ENCODE data around the gene KIF3C. TPM values are rescaled to one million over a fixed set of nuclear protein-coding genes. Genes with fewer than 3 reads are reported as not detected.
"Not testable (repeated sequence)": the region's sequence is repeated elsewhere in the genome, so short reads cannot be mapped to it uniquely, and the experiment has no call there.

The KIF3C gene
- total and polyA plus RNA-seq, 2 experiments from 2014 or later = 5.4 to 5.6 TPM

DNA sequence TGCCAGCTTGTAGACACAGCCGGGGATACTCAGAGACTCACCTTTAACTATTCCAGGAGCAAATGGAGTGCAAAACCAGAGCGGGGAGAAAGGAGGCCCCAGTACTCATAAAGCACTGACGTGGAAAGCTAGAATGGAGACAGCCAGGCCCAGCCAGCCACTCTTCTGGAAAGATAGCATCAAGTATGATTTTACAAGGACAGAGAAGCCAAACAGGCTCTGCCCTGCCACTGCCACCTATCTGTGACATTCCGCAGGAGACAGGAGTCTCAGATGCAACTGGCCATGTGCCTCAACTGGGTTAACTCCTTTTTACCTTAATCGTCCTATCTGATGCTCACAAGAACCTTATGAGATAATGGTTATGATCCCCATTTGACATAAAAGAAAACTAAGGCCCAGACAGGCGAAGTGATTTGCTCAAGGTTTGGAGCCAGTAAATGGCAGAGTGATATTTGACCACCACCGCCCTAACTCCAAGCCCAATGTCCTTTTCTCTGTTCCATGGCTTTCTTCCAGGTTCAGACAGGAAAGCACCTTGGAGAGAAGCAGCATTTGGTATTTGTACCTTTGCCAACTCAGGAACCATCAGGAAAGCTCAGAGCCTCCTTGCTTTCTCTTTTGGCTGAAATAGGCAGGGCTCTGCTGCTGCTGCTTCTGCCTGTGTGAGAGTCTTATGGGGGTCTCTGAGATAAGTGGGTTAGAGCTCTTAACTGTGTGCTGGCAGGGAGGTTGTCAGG, 15.6 kb downstream of the KIF3C start:
- Histone ChIP-seq H3K27ac (no peak overlapping the region), H3K4me3 (no peak overlapping the region), H3K9me3 (ENCODE audit: low read depth) (no peaks in the 10 kb centered on the region), H3K36me3 (no peaks in the 10 kb centered on the region), H3K4me1 (ENCODE audit: low read depth) (no peaks in the 10 kb centered on the region), H3K27me3 (no peaks in the 10 kb centered on the region)
- DNase-seq (ENCODE audit: low read depth in 1 of 2, low spot score in 1 of 2) = peak in 1 of 2 donors; percentile 10
- TF ChIP-seq, protein P1, sequence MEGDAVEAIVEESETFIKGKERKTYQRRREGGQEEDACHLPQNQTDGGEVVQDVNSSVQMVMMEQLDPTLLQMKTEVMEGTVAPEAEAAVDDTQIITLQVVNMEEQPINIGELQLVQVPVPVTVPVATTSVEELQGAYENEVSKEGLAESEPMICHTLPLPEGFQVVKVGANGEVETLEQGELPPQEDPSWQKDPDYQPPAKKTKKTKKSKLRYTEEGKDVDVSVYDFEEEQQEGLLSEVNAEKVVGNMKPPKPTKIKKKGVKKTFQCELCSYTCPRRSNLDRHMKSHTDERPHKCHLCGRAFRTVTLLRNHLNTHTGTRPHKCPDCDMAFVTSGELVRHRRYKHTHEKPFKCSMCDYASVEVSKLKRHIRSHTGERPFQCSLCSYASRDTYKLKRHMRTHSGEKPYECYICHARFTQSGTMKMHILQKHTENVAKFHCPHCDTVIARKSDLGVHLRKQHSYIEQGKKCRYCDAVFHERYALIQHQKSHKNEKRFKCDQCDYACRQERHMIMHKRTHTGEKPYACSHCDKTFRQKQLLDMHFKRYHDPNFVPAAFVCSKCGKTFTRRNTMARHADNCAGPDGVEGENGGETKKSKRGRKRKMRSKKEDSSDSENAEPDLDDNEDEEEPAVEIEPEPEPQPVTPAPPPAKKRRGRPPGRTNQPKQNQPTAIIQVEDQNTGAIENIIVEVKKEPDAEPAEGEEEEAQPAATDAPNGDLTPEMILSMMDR (IDR thresholded peaks at IDR 0.05; ENCODE audit: low read depth, low read length) = no peak

DNA sequence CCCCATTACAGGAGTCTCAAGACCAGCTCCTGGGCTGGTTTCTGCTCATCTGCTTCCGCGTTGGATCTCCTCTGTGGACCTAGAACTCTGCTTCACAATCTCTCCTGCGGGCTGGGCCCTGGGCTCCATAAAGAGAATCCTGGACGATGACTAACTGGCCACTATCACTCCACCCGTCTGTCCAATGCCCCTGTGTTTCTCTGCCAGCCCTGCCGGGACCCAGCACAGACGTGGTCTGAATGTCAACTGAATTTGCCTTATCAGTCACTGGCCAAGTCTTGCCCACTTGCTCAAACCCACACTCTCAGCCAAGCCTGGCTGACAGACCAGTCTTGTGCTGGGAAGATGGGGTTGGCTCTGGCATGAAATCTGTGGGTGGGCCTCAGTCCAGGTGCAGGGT, 17.4 kb downstream of the KIF3C start:
- Histone ChIP-seq H3K27ac (no peak overlapping the region), H3K27me3 (no peaks in the 10 kb centered on the region), H3K4me3 (no peak overlapping the region), H3K4me1 (ENCODE audit: low read depth) (no peaks in the 10 kb centered on the region), H3K9me3 (ENCODE audit: low read depth) (no peaks in the 10 kb centered on the region), H3K36me3 (no peaks in the 10 kb centered on the region)
- no peak for DNase-seq (ENCODE audit: low read depth in 1 of 2, low spot score in 1 of 2)
- TF ChIP-seq, protein P1 (IDR thresholded peaks at IDR 0.05; ENCODE audit: low read depth, low read length) = no peak

DNA sequence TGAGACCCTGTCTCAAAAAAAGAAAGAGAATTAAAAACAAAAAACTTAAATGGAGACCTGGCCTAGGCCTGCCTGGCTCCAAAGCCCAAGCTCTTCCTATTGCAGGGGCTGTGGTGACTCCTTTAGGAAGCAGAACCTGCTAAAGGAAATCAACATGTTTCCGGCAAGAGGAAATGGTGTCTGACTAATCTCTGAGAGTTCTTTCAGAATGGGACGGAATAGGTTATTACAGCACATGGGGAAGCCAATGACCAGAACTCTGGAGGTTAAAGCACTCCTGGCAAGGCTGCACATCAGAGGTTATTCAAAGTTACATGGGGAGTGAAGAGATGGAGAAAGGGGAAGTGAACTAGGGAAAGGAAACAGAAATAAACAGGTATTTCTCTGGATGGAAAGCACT, 21.4 kb downstream of the KIF3C start:
- no peaks in the 10 kb centered on the region for H3K9me3 ChIP-seq (ENCODE audit: low read depth)
- H3K36me3 ChIP-seq = no peaks in the 10 kb centered on the region
- H3K27ac ChIP-seq = no peak overlapping the region
- H3K4me1 ChIP-seq (ENCODE audit: low read depth) = no peaks in the 10 kb centered on the region
- no peak overlapping the region for H3K4me3 ChIP-seq
- peaks cover 5% of the 10 kb centered on the region for H3K27me3 ChIP-seq
- TF ChIP-seq, protein P1 (IDR thresholded peaks at IDR 0.05; ENCODE audit: low read depth, low read length) = no peak
- DNase-seq (ENCODE audit: low read depth in 1 of 2, low spot score in 1 of 2) = peak in 1 of 2 donors; percentile 66

DNA sequence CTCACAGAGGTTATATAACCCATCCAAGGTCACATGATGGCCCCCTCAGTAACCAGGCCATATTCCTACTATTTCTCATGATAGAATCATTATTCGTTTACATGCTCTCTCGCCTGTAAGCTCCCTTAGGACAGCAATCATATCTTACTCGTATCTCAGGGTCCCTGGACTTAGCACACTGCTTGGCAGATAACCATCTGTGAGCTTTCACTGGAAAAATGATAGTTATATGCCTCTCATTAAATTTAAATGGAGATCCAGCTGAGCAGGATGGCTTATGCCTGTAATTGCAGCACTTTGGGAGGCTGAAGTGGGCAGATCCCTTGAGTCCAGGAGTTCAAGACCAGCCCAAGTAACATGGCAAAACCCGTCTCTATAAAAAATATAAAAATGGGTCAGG, 21.9 kb downstream of the KIF3C start:
- Histone ChIP-seq H3K27ac (no peak overlapping the region), H3K27me3 (peaks cover 5% of the 10 kb centered on the region), H3K36me3 (no peaks in the 10 kb centered on the region), H3K4me1 (ENCODE audit: low read depth) (no peaks in the 10 kb centered on the region), H3K9me3 (ENCODE audit: low read depth) (no peaks in the 10 kb centered on the region), H3K4me3 (no peak overlapping the region)
- TF ChIP-seq, protein P1 (IDR thresholded peaks at IDR 0.05; ENCODE audit: low read depth, low read length) = no peak
- no peak for DNase-seq (ENCODE audit: low read depth in 1 of 2, low spot score in 1 of 2)

DNA sequence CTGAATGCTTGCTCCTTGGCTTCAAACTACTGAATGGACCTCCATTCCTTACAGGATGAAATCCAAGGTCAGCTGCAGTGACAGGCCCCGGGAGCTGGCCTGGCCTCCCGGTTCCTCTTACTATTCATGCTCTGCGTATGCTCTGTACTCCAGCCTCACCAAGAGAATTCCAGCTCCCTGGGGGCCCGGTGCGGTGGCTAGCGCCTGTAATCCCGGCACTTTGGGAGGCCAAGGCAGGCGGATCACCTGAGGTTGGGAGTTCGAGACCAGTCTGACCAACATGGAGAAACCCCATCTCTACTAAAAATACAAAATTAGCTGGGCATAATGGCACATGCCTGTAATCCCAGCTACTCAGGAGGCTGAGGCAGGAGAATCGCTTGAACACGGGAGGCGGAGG, 23.7 kb downstream of the KIF3C start:
- H3K4me1 ChIP-seq (ENCODE audit: low read depth); DNase-seq (ENCODE audit: low read depth in 1 of 2, low spot score in 1 of 2); H3K36me3 ChIP-seq; H3K4me3 ChIP-seq; H3K27ac ChIP-seq; H3K9me3 ChIP-seq (ENCODE audit: low read depth); H3K27me3 ChIP-seq: not testable (repeated sequence)

DNA sequence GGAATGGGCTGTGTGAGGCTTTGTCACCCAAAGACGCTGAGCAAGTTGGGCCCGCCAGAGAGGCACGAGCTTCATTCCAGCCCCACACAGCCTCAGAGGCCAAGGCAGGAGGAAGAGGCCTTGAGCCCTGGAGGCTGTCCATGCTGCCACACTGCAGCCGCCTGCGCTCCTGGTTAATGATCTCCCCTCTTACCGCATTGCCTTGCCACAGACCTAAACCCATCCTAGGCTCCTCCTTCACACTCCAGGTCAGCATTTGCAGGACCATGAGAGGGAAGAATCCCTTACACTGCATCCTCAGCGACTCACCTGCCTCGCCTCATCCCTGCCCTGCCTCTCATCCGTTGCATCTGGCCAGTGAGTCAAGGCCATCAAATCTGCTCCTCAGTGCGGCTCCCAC, 24.6 kb downstream of the KIF3C start:
- DNase-seq (ENCODE audit: low read depth in 1 of 2, low spot score in 1 of 2) = no peak
- H3K9me3 ChIP-seq (ENCODE audit: low read depth) = no peaks in the 10 kb centered on the region
- H3K27ac ChIP-seq = no peak overlapping the region
- no peaks in the 10 kb centered on the region for H3K4me1 ChIP-seq (ENCODE audit: low read depth)
- H3K36me3 ChIP-seq = no peaks in the 10 kb centered on the region
- H3K27me3 ChIP-seq = peaks cover 5% of the 10 kb centered on the region
- H3K4me3 ChIP-seq = no peak overlapping the region
- TF ChIP-seq, protein P1 (IDR thresholded peaks at IDR 0.05; ENCODE audit: low read depth, low read length) = no peak
